Mammary epithelial cell (primary cell): ENCODE measurements around the gene CAP2.

Experiments
- CTCF ChIP-seq, 2 donors: IDR thresholded peaks in 1 of 2; conservative IDR thresholded peaks in 1 of 2; 2 replicates each; pipeline ENCODE4 v1.5.1; 2011 to 2012; ENCODE audit warnings: inconsistent platforms in 2 of 2, low read length in 2 of 2, mild to moderate bottlenecking in 2 of 2, control low read depth in 1 of 2, low read depth in 1 of 2; ENCODE audit not compliant: insufficient read depth in 1 of 2; ENCODE audit errors: extremely low read depth in 1 of 2
- EZH2 ChIP-seq: IDR thresholded peaks from 2 replicates; pipeline ENCODE4 v1.6.1; 2012; ENCODE audit warnings: low read length, inconsistent platforms, borderline replicate concordance

- TF ChIP-seq CTCF (conservative IDR thresholded peaks at IDR 0.05 in 1 of 2, IDR thresholded peaks at IDR 0.05 in 1 of 2; ENCODE audit: extremely low read depth in 1 of 2, insufficient read depth in 1 of 2, low read depth in 1 of 2, low read length in 2 of 2) = no peak
- TF ChIP-seq EZH2 = no peak
These were observed 183.7 kb downstream of the CAP2 start for GRCh38 chr6:17577059-17577458.
